ENCODE results near the gene ARID2.

- no peak for TF ChIP-seq EZH2 (IDR thresholded peaks at IDR 0.05; ENCODE audit: insufficient read depth, poor library complexity, severe bottlenecking)
- TF ChIP-seq EZH2phosphoT487 (IDR thresholded peaks at IDR 0.05; ENCODE audit: insufficient read depth, low read depth): no peak
Observed at GRCh38 chr12:45794422-45794821, 64.9 kb downstream of the ARID2 start.

All from GM23248 (cell line).